GM18873 (cell line): ENCODE measurements around the gene RCC2.

Experiments used
- ATAC-seq: cut with Tn5 transposase; IDR thresholded peaks from one replicate; pipeline ENCODE4 v1.9.1; 2021; ENCODE audit warnings: mild to moderate bottlenecking, moderate library complexity, moderate number of reproducible peaks; ENCODE audit not compliant: unreplicated experiment, low FRiP score

Gene RCC2

GRCh38 chr1:17447501-17447992, 8.1 kb upstream of the RCC2 start:
- ATAC-seq, result no peak

DNA sequence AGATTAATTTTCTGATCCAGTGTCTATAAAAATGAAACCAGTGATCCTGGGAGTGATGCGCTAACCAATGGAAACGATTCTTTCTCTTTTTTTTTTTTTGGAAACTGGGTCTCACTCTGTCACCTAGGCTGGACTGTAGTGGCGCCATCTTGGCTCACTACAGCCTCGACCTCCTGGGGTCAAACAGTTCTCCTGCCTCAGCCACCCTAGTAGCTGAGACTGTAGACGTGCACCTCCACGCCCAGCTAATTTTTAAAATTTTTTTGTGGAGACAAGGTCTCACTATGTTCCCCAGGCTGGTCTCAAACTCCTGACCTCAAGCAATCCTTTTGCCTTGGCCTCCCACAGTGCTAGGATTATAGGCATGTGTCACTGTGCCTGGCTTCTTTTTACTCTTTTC, 3.4 kb upstream of the RCC2 start:
- no peak for ATAC-seq

DNA sequence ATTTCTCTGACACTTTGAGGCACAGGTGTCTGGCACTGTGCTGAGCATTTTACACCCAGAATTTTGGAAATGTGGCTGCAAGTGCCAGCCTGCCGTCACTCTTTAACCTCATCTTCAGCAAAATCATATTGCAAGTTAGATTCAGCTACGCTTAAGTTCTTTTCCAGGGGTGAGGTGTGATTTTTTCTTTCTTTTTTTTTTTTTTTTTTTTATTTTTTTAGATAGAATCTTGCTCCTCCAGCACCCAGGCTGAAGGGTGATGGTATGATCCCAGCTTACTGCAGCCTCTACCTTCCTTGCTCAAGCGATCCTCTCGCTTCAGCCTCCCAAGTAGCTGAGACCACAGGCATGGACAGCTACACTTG, 2.5 kb upstream of the RCC2 start:
- ATAC-seq, result no peak

GRCh38 chr1:17441265-17441992, 2.0 kb upstream of the RCC2 start:
- ATAC-seq, result no peak

GRCh38 chr1:17440827-17441168, 1.3 kb upstream of the RCC2 start:
- no peak for ATAC-seq

DNA sequence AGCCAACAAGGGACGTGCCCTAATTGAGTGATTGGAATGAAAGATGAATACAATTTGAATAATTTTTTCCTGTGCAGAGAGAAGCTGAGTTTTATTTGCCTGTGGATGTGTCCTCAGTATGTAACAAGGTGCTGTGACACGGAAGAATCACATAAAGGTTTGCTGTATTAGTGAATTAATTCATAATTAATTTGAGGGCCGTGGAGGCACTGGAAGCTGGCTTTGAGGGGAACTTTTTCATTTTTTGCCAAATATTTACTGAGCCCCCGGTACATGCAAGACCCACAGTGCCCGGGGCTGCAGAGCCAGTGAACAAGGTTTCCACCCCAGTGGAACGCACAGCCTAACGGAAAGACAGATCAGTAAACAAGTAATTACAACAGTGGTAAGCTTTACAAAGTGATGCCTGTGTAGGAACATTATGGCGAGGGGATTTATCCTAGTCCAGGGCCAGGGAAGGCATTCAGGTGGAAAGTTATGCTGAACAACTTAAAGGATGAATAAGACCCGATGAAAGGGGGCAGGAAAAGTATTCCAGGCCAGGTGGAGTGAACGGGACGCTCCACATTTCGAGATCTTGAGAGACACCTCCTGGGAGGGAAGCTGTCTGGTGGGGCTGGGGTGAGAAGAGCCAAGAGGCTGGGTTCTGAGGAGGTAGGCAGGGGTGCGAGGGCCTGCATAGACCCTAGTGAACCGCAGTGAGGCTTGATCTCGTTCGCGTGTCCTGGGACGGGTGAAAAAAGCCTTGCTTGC, 773 bp upstream of the RCC2 start:
- ATAC-seq, result no peak

GRCh38 chr1:17438318-17439249, 893 bp downstream of the RCC2 start:
- ATAC-seq, result no peak

GRCh38 chr1:17437580-17438317, 1.7 kb downstream of the RCC2 start:
- no peak for ATAC-seq

DNA sequence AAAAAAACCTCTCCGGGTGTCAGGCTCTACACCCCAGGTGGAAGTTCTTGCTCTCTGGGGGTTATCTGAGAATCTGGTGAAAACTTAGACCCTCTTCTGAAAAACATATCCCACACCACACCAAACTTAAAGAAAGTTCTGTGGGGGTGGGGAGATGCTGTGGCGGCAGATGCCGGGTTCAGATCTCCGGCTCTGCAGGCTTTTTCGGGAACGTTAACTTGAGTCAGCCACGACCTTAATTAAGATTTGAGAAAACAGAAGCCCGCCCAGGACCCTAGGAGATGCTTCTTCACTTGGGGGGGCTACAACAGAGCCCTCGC, 2.3 kb downstream of the RCC2 start:
- no peak for ATAC-seq

DNA sequence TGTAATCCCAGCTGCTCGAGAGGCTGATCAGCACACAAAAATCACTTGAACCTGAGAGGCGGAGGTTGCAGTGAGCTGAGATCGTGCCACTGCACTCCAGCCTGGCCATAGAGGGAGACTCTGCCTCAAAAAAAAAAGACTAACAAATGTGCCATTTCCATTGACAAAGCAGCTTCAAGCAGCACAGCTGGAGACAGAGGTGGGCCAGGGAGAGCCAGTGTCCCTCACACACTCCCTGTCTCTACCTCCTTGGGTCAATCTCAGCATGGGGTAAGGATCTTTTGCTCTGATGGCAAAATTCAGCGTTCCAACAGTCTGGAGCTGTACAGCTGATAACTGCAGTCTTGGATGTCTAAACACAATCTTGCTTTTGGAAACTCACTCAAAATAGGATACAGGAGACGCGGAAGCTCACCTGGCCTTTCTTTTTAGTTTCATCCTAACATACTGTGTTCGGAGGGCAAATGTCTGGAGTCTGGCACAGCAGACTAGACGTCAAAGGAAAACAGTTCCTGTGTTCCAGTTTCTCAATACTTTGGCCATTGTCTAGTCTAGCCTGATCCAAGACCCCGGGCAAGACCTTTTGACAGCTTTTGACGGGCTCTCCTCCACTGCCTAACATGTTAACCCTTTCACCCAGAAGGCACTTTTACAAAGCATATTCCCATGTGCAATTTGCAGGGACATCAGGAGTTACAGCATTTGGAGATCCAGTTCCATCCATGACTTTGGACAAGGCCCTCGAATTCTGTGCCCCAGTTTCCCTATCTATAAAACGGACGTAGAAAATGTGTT, 2.9 kb downstream of the RCC2 start:
- no peak for ATAC-seq

- ATAC-seq, result no peak
Measured at GRCh38 chr1:17434601-17435000, 4.9 kb downstream of the RCC2 start.

- no peak for ATAC-seq
Measured at GRCh38 chr1:17434016-17434415, 5.5 kb downstream of the RCC2 start.

DNA sequence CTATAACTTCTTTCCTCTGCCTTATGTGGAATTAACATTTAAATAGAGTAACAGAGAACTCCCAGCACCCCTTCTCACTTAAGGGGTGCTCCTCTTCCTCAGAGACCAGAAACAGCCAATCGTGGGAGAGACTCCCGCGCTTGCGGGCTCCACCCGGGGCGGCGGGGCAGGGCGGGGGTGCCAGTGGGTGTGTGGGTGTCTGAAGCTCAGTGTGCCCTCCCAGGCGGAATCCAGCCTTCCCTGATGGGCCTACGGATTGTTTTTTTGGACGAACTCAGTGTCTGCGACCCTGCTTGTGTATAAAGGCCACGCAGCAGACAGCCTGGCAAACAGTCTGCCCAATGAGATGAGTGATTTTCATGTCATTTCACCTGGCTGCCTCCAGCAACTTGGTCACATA, 6.2 kb downstream of the RCC2 start:
- ATAC-seq, result no peak

GRCh38 chr1:17432412-17432811, 7.1 kb downstream of the RCC2 start:
- no peak for ATAC-seq

DNA sequence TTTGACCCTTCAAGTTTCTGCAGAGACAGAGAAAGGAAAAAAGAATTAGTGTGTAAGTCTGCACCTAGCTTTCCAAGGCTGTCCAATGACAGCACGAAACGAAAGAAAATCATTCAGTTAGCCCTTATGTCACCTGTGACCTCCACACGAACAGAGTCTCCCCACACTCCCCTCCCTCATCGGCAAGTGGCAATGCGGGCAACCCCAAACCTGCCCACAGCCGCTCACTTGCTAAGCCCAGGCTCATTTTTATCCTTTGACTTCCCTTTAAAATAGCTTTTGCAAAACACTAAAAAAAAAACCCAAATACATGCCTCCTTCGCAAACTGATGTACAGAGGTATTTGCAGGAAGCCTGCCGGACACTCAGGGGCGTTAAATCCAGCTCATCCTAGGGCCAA, 10.3 kb downstream of the RCC2 start:
- ATAC-seq, result no peak

GRCh38 chr1:17427696-17428660, 11.5 kb downstream of the RCC2 start:
- ATAC-seq, result no peak

GRCh38 chr1:17425806-17426600, 13.5 kb downstream of the RCC2 start:
- ATAC-seq, result no peak

- no peak for ATAC-seq
Measured at GRCh38 chr1:17423781-17424245, 15.7 kb downstream of the RCC2 start.
